Transverse colon (tissue), 4 donors: Measurements from ENCODE around the gene RCSD1.

Experiments
- POLR2A ChIP-seq: fragments of 450-650 bp; IDR thresholded peaks from one replicate; pipeline ENCODE4 v1.6.1; 2016; ENCODE audit warnings: antibody characterized with exemption, mild to moderate bottlenecking, moderate library complexity
- POLR2AphosphoS5 ChIP-seq, 3 donors: sonication (generic); formaldehyde crosslinking; IDR thresholded peaks; one replicate each; pipeline ENCODE4 v1.6.1; 2016; ENCODE audit warnings: antibody characterized with exemption in 3 of 3
- TF ChIP-seq, protein P1 (sequence below), 5 experiments: fragments of 200-600 bp in 3 of 5; fragments of 450-650 bp in 2 of 5; sonication (generic) in 3 of 5; IDR thresholded peaks; 1 replicate in 2 of 5; 2 replicates in 3 of 5; pipeline ENCODE4 v1.5.1; 2016 to 2017; ENCODE audit warnings: antibody characterized with exemption in 5 of 5, inconsistent platforms in 3 of 5, mild to moderate bottlenecking in 2 of 5, moderate library complexity in 1 of 5

DNA sequence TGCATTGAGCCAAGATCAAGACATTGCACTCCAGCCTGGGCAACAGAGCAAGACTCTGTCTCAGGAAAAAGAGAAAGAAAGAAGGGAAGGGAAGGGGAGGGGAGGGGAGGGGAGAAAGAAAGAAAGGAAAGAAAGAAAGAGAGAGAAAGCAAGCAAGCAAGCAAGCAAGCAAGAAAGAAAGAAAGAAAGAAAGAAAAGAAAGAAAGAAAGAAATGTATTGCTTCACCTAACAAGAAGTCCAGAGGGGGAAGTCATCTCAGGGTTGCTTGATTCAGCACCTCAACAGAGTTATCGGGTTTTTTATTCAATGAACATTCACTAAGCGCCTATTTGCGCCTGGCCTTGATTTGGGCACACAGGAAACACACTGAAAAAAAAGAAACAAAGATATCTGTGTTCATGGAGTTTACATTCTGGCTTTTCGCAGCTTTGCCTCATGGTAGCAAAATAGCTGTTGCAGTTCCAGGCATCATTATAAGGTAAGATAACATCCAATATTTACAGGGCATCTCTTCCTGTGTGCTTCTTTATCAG, 8.2 kb upstream of the RCSD1 start:
- TF ChIP-seq, protein P1, sequence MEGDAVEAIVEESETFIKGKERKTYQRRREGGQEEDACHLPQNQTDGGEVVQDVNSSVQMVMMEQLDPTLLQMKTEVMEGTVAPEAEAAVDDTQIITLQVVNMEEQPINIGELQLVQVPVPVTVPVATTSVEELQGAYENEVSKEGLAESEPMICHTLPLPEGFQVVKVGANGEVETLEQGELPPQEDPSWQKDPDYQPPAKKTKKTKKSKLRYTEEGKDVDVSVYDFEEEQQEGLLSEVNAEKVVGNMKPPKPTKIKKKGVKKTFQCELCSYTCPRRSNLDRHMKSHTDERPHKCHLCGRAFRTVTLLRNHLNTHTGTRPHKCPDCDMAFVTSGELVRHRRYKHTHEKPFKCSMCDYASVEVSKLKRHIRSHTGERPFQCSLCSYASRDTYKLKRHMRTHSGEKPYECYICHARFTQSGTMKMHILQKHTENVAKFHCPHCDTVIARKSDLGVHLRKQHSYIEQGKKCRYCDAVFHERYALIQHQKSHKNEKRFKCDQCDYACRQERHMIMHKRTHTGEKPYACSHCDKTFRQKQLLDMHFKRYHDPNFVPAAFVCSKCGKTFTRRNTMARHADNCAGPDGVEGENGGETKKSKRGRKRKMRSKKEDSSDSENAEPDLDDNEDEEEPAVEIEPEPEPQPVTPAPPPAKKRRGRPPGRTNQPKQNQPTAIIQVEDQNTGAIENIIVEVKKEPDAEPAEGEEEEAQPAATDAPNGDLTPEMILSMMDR (IDR thresholded peaks at IDR 0.05): no peak
- TF ChIP-seq POLR2AphosphoS5 (IDR thresholded peaks at IDR 0.05): no peak
- no peak for TF ChIP-seq POLR2A
